T47D (cell line): Measurements from ENCODE around the gene XAB2.

Source experiments
- DNase-seq, 2 experiments: peaks; one replicate each; pipeline versions ENCODE4 v3.0.0 to v3.0.0-alpha.2; 2011 to 2012; ENCODE audit warnings: low read depth in 1 of 2, low spot score in 1 of 2
- JUND ChIP-seq: IDR thresholded peaks from 2 replicates; pipeline ENCODE4 v1.6.1; 2012; ENCODE audit warnings: low read depth
- in situ Hi-C: cut with HindIII; loops from 2 replicates; pipeline ENCODE4 v1.10.0; 2016; ENCODE audit warnings: low sequenced_read_pairs, low pct_unique_long_range_greater_than_20kb

Gene XAB2

DNA sequence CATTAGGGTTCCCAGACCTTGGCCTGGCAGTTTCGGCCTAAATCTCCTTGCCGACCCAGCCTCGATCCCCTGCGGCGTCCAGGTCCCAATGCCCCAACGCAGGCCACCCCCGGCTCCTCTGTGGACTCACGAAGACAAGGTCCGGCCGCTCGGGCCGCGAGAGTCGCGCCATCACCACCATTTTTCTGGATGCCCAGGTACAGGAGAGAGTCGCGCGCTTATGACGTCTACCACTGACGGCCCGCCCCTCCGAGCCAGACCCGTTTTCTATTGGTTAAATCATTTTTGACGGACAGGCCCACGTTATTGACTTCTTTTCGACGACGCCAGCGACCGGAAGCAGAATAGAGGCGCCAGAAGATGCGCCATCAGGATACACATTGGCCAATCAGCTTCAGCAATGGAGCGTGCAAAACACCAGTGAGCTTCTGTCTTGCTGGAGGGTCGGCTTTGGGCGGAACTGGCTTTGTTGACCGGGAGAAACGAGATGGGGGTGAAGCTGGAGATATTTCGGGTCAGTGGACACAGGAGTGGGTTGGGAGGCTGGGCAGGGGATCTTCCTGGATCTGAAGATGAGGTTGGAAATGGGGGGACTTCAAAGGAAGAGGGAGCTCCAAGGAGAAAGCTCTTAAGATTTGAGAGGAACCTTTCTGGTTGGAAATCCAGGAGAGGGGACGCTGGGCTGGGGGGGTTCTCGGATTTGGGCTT lies at the start of gene XAB2, which contains the start of gene PET100:
Gene XAB2, minus strand, starts transcription at position 199 of the 708 bp plus-strand sequence. Its CDS starts 18 bp downstream, at position 181.
Gene PET100, plus strand, starts transcription at position 447 of the 708 bp plus-strand sequence. Its CDS starts 41 bp downstream, at position 488.
- DNase-seq: peak; percentile 97 to 98
- in situ Hi-C loops: no loop called here
- TF ChIP-seq JUND: no peak

DNA sequence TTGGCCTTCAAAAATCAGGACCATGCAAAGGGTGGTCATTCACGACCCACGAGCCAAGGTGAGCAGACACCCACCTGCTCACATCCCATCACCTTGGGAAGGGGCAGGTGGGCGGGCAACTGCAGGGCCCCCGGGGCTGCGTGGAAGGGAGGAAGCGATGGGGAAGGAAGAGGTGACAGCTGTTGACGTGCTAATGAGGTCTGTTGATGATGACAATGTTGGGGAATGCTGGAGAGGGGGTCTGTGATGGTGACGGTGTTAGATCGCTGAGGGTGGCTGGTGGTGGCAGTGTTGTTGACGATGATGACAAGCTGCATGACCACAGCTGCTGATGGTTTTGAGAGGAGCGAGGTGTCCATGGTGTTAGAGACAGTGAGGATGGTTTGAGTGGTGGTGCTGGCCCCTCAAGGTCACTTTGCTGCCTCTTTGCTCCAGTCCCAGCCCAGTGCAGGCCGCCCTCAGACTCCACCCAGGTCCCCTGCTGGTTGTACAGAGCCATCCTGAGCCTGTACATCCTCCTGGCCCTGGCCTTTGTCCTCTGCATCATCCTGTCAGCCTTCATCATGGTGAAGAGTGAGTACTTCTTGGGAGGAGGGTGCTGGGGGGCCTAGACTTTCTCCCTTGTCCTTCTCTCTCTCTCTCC lies 48.4 kb upstream of the XAB2 start:
- TF ChIP-seq JUND: no peak
- in situ Hi-C loops: no loop called here
- DNase-seq: no peak

DNA sequence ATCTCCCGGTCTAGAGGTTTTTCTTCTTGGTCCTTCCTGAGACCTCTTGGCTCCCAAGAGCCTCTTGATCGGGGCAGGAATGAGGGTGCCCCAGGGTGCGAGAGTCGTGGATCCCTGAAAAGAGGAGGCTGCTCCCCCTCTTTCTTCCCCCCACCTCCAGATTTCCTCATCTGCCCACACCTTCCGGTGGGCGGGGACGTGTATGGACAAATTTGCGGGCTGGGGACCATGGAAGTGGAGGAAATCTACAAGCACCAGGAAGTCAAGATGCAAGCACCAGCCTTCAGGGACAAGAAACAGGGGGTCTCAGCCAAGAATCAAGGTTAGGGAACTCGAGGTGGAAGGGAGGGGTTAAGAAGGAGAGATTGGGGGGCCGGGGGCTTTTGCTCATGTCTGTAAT lies 47.5 kb upstream of the XAB2 start, which contains the start of gene MCEMP1:
Gene MCEMP1, plus strand, starts transcription at position 237 of the 400 bp plus-strand sequence. Its CDS starts 31 bp downstream, at position 268.
- no peak for TF ChIP-seq JUND
- DNase-seq: no peak
- in situ Hi-C loops: no loop called here

DNA sequence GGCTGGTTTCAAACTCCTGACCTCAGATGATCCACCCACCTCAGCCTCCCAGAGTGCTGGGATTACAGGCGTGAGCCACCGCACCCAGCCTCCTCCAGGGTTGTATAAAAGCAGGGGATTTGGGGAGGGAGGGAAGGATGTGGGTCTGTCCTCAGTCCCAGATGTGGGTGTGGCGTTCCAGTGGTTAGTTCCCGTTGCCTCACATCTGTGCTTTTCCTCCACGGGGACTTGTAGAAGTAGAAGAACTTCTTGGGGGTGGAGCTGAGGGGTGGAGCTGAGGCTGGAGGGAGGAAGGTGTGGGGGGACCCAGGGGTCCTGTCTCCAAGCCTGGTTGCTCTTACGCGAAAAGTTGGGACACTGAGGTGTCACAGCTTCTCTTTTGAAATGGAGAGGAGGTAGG lies 47.0 kb upstream of the XAB2 start:
- no peak for TF ChIP-seq JUND
- no peak for DNase-seq
- in situ Hi-C loops: no loop called here

DNA sequence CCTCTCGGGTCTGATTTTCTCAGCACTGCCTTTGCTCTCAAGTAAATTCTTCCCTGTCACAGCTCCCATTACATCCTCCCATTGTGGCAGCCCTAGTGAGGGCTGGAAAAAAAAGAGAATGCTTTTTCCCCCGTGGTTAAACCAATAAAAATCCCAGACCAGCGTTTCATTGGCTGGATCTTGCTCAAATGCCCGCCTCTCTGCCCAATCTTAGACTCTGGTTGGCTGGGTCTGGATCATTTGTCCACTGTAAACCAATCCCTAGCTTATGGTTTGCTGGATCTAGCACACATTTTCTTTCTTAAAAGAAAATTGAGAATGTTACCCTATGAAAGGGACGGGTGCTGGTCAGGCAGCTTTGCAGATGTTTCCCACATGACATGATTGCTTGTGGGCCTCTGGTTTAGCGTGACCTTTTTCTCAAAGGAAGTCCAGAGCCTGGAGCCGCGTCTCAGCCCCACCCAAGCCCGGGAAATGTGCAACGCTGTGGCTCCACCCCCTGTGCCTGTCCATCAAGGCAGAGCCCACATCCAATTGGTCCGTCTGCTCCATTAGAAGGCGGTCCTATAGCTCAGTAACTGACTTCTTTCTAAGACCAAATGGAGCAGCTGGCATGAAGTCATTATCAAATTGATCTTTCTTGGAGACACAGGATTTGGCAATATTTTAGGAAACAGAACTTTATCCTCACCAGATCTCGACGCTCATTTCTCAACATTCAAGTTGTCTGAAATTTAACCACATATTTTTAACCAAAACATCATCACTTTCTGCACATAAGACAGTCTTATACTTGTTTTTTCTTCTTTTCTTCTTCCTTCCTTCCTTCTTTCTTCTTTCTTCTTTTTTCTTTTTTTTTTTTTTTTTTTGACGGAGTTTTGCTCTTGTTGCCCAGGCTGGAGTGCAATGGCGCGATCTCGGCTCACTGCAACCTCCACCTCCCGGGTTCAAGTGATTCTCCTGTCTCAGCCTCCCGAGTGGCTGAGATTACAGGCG lies 45.0 kb upstream of the XAB2 start:
- TF ChIP-seq JUND: no peak
- in situ Hi-C loops: no loop called here
- peak in 1 of 2 experiments; percentile 82 for DNase-seq

DNA sequence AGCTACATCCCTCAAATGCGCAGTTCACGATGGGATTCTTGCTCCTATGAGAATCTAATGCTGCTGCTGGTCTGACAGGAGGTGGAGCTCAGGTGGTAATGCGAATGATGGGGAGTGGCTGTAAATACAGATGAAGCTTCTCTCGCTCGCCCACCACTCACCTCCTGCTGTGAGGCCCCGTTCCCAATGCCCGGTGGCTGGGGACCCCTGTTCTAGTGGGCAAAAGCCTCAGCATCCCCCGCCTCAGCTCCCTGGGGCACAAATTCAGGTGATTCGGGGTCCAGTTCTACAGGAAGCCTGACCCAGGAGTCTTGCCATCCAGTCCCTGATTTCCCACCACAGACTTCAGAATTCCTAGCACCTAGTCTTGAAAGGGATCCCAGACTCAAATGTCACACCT lies 43.2 kb upstream of the XAB2 start:
- DNase-seq: no peak
- in situ Hi-C loops: no loop called here

DNA sequence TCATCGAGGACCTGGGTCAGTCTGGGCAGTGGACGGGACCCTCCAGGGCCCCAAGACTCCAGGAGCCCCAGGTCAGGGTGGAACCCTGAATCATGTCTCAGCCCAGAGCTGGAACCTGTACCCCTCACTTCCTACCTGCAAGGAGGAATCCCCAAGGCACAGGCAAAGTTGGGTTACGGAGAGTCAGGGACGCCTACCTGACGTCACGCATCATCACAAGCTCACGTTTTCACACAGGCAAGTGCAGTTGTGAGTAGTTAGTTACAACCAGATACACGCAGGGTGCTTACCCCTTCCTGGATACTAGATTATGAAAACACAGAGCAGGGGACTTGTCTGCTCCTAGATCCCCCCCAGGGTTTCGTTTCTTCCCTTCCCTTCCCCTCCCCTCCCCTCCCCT lies 41.4 kb upstream of the XAB2 start:
- no peak for DNase-seq
- in situ Hi-C loops: no loop called here
- TF ChIP-seq JUND: no peak

More for the DNA sequence above, 43.2 kb upstream of the XAB2 start:
- TF ChIP-seq JUND: no peak

DNA sequence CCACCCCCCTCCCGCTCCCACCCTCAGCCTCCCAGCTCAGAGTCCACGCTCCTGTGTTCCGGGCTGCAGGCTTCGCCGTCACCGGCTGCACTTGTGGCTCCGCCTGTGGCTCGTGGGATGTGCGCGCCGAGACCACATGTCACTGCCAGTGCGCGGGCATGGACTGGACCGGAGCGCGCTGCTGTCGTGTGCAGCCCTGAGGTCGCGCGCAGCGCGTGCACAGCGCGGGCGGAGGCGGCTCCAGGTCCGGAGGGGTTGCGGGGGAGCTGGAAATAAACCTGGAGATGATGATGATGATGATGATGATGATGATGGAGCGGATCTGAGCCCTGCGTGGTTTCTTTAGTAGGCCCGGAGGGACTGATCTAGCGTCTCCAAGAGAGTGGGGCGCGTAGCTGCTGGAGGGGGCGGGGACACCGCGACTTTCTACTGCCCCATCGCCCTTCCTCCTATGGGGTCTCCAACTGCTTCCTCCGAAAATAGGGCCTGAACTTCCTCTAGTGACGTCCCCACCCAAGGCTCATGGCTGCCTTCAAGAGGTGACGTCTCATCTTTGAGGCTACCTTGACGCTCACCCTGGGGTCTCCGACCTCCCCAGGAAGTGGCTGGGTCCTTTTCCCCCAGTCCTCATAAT lies 40.9 kb upstream of the XAB2 start:
- in situ Hi-C loops: no loop called here

DNA sequence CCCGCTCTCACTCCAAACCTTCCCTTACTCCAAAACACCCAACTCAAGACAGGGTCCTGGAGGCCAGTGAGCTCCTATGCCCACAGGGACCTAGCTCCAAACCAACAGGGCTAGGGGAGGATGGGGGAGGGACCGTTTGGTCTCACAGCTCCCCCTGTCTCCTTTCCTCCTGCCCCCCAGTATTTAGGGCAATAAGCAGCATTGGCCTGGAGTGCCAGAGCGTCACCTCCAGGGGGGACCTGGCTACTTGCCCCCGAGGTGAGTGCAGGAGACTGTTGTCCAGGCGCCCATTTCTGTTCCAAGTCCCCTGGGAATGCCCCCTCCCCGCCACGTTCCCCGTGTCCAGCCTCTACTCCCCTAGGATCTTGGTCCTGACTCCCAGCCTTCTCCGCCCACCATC lies 40.3 kb upstream of the XAB2 start:
- DNase-seq: no peak
- in situ Hi-C loops: no loop called here
- no peak for TF ChIP-seq JUND

More for the DNA sequence above, 40.9 kb upstream of the XAB2 start:
- no peak for DNase-seq
- TF ChIP-seq JUND: no peak

DNA sequence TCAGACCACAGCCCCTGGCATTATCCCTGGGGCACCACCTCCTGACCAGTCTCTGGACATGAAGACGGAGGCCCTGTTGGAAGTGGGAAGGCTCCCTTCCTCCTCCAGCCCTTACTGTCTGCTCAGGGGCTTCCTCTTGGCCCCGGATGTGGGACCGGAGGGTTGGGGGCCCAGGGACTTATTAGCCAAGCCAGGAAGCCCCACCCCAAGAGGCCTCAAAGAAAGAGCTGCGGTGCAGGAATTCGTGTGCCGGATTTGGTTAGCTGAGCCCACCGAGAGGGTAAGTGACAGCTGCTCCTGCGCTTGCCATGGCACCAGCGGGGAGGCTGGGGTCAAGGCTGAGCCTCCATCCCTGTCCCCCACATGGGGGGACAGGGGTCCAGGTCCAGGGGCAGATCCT lies 39.5 kb upstream of the XAB2 start, which contains the start of gene RETN:
Gene RETN, plus strand, starts transcription at position 208 of the 400 bp plus-strand sequence. CDS start 278 bp downstream, outside the sequence.
- TF ChIP-seq JUND: no peak
- in situ Hi-C loops: no loop called here
- DNase-seq: no peak

DNA sequence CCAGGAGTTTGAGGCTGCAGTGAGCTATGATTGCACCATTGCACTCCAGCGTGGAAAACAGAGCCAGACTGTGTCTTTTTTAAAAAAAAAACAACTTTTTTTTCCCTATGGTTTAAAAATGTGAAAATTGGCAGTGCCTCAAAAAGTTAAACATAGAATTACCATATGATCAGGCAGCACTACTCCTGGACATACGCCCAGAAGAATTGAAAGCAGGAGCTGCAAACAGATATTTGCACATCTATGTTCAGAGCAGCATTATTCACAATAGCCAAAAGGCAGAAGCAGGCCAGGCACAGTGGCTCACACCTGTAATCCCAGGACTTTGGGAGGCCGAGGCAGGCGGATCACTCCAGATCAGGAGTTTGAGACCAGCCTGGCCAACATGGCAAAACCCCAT lies 35.7 kb upstream of the XAB2 start:
- TF ChIP-seq JUND: no peak
- in situ Hi-C loops: no loop called here

DNA sequence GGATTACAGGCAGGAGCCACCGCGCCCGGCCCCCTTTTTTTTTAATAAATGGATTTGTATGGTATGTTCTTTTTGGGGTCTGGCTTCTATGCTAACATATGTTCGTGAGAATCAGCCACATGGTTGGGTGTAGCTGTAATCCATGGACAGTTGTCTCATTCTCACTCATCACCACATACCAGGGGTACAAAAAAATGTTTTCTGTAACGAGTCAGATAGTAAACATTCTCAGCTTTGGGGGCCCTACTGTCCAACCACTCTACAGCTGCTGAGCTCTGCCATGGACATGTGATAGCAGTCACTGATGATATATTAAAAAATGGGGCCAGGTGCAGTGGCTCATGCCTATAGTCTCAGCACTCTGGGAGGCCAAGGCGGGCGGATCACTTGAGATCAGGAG lies 34.4 kb upstream of the XAB2 start:
- in situ Hi-C loops: no loop called here
- TF ChIP-seq JUND: no peak
- DNase-seq: no peak

More for the DNA sequence above, 35.7 kb upstream of the XAB2 start:
- DNase-seq: no peak
